ACHN (cell line): ENCODE measurements around the gene SOHLH2.

Source experiments
- DNase-seq: peaks from one replicate; pipeline ENCODE4 v3.0.0-alpha.2; 2015
- in situ Hi-C: cut with HindIII; loops from 2 replicates; pipeline ENCODE4 v1.10.0; 2017; ENCODE audit warnings: low sequenced_read_pairs, low pct_ligation_motif_present, low pct_unique_long_range_greater_than_20kb

SOHLH2 gene, protein sequence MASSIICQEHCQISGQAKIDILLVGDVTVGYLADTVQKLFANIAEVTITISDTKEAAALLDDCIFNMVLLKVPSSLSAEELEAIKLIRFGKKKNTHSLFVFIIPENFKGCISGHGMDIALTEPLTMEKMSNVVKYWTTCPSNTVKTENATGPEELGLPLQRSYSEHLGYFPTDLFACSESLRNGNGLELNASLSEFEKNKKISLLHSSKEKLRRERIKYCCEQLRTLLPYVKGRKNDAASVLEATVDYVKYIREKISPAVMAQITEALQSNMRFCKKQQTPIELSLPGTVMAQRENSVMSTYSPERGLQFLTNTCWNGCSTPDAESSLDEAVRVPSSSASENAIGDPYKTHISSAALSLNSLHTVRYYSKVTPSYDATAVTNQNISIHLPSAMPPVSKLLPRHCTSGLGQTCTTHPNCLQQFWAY

DNA sequence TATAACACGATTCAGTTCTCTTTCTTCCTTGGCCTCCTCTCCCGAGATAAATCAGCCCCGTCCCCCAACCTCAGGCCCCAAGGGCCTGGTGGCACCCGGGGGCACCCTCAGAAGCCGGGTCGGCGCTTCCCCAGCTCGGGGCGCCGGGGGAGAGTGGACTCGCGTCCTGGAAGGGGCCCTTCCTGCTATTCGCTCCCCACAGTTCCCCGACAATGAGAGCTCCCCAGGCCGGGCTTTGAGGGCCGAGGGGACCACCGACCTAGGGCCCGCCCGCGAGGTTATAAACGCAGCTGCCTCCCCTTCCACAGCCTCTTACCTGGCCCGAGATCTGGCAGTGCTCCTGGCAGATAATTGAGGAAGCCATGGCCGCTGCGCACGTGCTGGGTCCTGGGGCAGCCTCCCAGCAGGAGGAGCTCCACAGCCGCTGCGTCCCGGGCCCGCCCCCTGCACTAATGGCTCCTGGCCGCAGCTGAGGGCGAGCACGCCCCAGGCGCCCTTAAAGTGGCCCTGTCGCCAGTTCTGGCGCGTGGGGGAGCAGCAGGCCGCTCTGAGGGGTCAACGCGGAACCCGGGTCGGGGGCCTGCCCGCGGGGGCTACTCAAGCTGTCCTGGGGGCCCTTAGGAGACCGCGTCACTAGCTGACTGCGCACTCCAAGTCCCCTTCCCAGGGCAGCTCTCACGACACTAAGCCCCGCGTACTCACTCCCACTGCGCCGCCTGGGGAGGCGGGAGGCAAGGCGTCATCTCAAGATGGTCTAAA is at the start of gene SOHLH2:
SOHLH2 (minus strand) TSS at position 394 of the 759 bp plus-strand sequence; CDS start at position 364, 30 bp downstream.
- no peak for DNase-seq
- in situ Hi-C loops = no loop called here

DNA sequence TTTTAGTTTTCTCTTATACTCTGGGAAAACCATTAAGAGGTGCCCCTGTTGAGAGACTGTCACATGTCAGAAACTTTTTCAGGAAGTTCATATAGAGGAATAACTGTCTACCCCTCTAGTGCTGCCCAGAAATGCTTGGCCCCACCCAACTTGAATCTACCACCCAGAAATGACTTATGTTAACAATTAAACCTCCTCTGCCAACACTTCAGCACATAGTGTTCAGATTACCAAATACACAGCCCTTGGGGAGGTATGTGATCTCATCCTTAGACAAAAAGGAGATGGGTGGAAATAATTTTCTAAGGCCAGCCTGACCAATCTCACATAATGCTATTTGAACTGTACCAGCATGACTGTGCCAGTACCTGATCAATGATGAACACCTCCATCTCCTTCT is 47.6 kb upstream of the SOHLH2 start:
- in situ Hi-C loops = no loop called here
- DNase-seq = no peak

DNA sequence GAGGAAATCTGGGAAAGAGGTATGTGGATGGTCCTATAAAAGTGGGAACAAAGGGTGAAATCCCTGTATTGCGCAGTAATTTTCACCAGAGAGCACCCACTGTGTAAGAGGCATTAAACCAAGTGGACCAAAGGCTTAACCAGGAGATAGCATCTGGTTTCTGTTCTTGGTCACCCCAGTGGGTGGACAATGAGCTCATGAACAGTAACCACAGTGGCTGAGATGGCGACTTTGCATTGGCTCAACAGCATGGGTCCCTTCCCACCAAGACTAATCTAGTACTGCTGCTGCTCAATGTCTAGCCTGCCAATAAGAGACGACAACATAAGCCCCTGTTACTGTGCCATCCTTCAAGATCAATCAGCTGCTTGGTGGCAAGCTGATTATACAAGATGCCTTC is 46.7 kb upstream of the SOHLH2 start:
- in situ Hi-C loops = no loop called here
- no peak for DNase-seq

DNA sequence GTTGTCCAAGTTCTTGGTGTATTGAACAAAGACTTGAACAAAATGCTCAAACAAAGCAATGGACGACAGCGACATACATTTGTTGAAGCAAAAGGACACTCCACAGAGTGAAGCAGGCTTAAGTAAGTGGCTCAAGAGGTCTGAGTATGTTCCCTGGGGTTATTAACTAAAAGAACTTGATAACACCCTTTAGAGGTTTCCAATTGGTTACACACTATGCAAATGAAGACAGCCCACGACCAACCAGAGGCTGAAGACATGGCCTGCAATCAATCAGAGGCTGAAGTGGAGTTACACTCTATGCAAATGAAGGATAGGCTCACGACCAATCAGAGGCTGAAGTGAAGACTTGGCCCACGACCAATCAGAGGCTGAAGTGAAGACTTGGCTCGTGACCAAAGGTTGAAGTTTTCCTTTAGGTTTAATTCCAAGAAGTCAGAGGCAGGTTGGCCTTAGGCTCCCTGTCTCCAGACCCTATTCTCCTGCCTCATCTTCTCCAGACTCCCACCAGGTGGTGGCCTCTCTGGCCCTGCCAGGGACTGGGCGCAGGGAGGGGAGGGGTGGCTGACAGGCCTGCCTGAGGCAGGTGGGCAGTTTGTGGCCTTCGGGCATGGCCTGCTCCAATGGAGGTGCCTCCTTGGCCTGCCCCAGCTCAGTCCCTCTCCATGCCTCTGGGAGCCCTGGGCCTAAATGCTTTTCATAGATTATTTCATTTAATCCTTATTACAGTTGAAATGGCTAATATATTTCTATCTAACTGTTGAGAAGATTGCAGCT is 45.2 kb upstream of the SOHLH2 start:
- DNase-seq = no peak
- in situ Hi-C loops = no loop called here

DNA sequence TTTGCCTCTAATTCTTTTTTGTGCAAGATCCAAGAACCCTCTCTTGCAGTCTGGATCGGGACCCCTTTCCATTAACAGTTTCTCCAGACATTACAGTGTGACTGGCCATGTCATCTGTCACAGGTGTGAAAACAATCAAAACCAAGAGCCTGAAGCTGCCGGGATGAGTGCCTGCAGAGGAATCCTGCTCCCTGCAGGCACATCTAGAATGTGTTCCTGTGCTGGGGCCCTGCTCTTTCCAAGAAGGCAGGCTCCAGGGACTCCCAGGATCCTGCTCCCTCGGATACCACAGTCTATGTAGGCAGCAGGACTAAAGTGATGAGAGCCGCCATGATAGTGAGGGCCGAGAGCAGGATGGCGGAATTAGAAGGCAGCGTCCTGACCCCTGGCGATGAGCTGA is 44.5 kb upstream of the SOHLH2 start:
- in situ Hi-C loops = no loop called here
- DNase-seq = no peak

DNA sequence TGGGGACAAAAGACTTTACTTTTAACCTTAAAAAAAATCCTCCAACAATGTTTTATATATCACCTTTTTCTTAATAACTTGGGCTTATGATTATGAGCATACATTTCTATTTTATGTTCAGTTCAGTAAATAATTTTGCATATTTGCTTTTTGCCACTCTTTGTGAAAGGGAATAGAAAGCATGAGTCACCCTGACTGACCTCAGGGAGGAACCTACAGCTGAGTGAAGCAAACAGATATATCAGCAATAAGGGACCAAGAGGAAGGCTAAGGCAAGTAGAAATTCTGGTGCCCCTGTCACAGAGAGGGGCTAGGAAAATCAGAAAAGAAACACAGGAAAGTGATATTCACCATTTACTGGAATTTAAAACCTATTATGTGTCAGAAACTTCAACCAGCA is 37.2 kb upstream of the SOHLH2 start:
- no peak for DNase-seq
- in situ Hi-C loops = no loop called here

DNA sequence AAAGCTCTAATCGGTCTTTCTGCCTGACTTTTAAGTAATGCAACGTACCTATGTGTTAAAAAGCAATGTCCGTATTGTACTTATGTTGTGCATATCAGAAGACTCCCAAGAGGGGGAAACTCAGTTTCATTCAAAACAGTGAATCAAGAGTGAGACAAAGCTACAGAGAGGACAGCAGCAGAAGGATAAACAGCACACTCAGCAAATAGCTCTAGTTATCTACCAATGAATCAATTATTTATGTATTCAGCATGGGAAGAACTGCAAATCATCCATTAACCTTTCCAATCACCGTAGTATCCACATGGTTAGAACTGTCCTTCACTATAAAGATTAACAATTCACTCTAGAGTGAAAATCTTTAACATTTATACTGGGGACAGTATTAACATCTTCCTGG is 36.7 kb upstream of the SOHLH2 start:
- in situ Hi-C loops = no loop called here
- DNase-seq = no peak

DNA sequence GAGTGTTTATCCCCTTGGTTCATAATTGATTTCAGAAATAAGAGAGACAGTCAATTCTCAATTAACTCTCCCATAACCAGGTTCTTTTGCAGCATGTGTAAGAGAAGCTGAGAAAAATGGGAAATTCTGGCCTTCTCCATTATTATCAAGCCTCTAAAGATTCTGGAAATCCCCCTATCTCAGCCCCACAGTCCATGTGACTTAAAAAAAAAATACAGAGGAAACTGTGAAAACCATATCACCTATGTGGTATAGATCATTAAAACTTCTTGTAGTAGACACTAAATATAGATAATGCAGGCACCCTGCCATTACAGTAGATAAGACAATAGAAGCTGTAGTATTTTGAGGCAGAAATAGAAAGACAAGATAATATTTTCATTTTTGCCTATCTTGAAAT is 34.3 kb upstream of the SOHLH2 start:
- in situ Hi-C loops = no loop called here
- DNase-seq = no peak

DNA sequence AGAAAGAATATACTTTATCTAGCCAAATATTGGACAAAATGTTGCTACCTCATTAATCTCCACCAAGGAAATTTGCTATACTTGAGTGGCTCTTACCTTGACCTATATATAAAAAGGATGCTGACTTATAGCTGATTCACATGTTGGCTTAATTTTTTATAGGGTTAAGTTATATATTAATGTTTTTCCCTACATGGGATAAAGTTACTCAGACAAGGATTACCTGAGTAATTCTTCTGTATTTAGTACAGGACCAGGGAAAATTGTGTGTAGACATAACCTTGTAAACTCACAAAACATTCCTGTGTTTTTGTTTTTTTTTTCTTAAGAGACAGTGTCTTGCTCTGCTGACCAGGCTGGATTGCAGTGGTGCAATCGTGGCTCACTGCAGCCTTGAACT is 30.6 kb upstream of the SOHLH2 start:
- in situ Hi-C loops = no loop called here

DNA sequence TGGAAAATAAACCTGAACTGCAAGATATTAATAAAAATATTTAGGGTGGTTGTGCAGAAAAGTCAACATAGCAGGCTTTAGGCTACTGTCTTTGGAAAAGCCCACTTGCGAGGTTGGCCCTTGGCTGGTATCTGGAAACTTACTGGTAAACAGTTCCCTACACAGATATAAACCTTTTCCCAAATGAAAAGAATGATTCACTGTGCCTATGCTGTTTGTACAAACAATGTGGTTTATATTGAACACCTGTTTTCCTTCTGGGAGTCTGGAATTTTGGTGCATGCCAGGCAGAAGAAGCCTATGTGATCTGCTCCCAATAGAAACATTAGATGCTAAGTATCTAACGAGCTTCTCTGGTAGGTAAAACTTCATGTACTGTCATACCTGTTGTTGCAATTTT is 29.7 kb upstream of the SOHLH2 start:
- DNase-seq = no peak
- in situ Hi-C loops = no loop called here

More for the DNA sequence above, 30.6 kb upstream of the SOHLH2 start:
- DNase-seq = no peak

DNA sequence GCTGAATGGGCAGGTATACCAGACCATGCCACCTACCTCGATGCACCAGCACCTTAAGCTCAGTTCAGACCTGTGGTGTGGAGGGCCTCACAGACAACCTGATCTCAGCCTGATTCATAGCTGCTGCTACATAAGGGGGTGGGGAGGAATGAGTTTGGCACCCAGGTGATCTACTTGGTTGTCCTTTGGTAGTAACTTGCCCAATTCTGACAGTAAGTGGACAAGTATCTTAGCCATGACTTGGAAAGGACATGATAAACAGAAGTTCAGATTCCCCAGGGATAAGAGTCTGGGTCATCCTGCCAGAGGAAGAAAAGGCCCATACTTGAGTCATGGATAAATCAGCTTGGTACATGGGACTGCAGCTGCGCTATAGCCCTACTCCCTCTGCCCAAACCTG is 28.4 kb upstream of the SOHLH2 start:
- no peak for DNase-seq
- in situ Hi-C loops = no loop called here

DNA sequence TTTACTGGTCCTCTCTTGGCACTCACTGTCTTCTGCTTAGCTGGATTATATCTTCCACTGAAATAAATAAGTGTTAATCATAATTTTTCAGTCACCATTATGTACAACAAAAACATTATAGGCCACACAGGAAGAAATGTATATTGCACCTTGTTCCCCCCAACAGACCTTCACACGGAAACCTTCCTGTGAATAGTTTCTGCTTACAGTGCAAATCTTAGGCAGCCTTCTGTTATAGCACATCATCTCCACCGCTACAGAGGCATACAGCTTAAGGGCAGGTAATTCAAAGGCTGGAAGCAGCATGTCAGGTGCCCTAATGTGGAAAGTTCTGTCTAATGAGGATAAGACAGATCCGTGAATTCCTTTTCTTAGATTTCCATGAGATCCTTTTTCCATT is 16.9 kb upstream of the SOHLH2 start:
- in situ Hi-C loops = no loop called here
- DNase-seq = no peak

DNA sequence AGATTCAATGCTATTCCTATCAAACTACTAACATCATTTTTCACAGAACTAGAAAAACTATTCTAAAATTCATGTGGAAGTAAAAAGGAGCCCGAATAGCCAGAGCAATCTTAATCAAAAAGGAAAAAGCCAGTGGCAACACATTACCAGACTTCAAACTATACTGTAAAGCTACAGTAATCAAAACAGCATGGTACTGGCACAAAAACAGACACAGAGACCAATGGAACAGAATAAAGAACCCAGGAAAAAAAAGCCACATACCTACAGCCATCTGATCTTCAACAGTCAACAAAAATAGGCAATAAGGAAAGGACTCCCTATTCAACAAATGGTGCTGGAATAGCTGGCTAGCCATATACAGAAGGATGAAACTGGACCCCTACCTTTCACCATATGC is 10.4 kb upstream of the SOHLH2 start:
- in situ Hi-C loops = no loop called here
- DNase-seq = no peak

DNA sequence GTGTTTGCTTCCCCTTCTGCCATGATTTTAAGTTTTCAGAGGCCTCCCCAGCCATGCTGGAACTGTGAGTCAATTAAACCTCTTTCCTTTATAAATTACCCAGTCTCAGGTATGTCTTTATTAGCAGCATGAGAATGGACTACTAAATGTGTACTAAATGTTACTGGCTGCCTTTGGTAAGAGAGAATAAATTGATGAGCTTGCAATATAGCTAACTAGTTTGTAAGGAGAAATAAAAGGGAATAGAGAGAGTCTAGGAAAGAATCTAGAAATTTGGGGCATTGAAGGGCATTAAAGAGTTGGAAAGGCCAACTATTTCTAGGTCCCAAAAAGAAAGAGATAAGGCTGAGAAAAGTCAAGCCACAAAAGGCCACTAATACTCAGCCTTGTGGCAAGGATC is 5.5 kb upstream of the SOHLH2 start:
- in situ Hi-C loops = no loop called here
- DNase-seq = no peak

DNA sequence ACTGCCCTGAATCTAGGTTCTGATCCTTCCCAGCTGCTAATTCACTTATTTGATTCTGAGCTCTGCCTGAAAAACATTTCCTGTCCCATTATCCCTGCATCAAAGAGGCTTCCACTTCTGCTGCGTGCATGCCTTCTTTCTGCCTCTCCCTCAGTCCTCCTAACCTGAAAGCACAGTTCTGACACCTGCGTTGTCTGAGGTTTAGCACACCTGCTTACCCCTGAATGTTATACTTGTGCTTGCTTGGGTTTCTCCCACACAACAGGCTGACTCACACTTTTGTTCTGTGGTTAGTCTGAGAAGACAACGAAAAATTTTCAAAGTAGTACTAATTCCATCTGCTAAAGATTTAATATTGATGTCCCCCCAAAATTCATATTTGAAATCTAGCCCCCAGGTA is 3.1 kb upstream of the SOHLH2 start:
- in situ Hi-C loops = no loop called here

DNA sequence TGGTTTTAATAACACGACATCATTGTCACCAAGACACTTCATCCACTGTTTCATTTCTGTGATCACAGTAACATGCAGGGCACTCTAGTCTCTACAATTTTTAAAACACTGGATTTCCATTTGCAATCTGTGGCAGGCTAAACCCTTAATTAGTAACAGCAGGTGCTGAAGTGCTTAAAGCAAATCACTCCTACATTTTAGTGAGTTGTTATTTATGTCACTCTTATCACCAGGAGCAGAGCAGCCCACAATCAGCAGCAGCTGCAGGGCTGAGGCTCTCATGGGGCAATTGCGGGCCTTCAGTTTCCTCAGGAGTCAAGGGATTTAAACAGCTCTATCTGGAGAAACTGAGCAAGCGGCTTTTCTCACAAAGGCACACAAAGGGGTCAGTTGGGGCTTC is 1.6 kb downstream of the SOHLH2 start:
- no peak for DNase-seq
- in situ Hi-C loops = no loop called here

More for the DNA sequence above, 3.1 kb upstream of the SOHLH2 start:
- DNase-seq = no peak

DNA sequence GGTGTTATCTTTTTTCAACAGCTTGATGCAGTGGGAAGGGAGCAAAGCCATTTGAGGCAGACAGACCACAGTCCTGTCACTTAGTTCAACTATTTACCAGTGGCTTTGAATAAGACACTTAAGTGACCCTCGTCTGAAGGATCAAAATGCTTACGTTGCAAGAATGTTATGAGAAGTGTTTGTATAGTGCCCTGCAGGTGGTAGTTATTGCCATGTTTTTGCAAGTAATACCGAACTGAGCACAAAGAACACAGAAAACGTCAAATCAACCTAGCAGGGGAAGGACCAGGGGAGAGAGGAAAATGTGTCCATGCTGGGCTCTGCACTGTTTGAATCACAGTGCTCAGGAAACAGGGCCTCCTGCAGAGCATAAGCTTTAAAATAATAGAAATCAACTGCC is 2.8 kb downstream of the SOHLH2 start:
- no peak for DNase-seq
- in situ Hi-C loops = no loop called here

DNA sequence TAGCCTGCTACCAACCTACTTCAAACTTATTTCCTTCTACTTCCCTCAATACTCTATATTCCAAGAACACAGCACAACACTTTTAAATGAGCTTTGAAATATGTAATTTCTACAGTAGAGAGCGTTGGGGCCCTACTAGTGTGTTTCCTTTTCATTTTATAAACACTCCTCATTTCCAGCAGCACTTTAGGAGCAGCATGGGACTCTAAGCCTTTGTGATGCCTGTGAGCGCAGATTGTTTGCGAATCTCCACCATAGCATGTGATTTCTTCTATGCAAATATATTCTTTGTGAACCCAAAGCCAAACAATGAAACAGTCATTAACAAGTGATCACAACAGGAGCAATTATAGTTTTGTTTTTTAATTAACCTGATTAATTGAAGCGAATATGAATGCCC is 3.6 kb downstream of the SOHLH2 start:
- no peak for DNase-seq

DNA sequence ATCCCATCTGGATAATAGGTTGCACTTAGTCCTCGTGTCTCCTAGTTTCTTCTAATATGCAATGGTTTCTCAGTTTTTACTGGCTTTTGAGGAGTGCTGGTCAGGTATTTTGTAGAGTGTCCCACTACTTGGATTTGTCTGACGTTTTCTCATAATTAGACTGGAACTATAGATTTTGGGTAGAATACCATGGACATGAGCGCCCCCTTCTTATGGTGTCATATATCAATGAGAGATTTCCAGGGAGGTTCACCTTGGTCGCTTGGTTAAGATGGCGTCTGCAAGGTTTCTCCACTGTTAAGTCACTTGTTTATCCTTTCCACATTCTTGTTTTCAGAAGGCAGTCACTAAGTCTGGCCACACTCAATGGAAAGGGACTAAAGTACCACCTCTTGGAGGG is 6.7 kb downstream of the SOHLH2 start:
- peak; percentile 1 for DNase-seq
- in situ Hi-C loops = no loop called here

More for the DNA sequence above, 3.6 kb downstream of the SOHLH2 start:
- in situ Hi-C loops = no loop called here
